ENCODE data around the gene GPC5.

The GPC5 gene

GRCh38 chr13:92483894-92484293 lies 1085.5 kb downstream of the GPC5 start:
- TF ChIP-seq FOXP2 (optimal IDR thresholded peaks at IDR 0.05; ENCODE audit: borderline replicate concordance, extremely low read depth, extremely low read length, insufficient read depth) = no peak
- no peak for TF ChIP-seq TAF1 (IDR thresholded peaks at IDR 0.05; ENCODE audit: borderline replicate concordance, insufficient read depth, low read length)
- no peak for TF ChIP-seq SIN3A (IDR thresholded peaks at IDR 0.05; ENCODE audit: borderline replicate concordance, insufficient read depth, low read length)
- TF ChIP-seq REST (IDR thresholded peaks at IDR 0.05; ENCODE audit: insufficient read depth in 1 of 2, low read depth in 2 of 2, low read length in 2 of 2) = no peak
- TF ChIP-seq POLR2AphosphoS5 (IDR thresholded peaks at IDR 0.05; ENCODE audit: low read depth, low read length) = no peak

- TF ChIP-seq FOXP2 (optimal IDR thresholded peaks at IDR 0.05; ENCODE audit: borderline replicate concordance, extremely low read depth, extremely low read length, insufficient read depth) (no peak), POLR2AphosphoS5 (IDR thresholded peaks at IDR 0.05; ENCODE audit: low read depth, low read length) (no peak), SIN3A (IDR thresholded peaks at IDR 0.05; ENCODE audit: borderline replicate concordance, insufficient read depth, low read length) (no peak), REST (IDR thresholded peaks at IDR 0.05; ENCODE audit: insufficient read depth in 1 of 2, low read depth in 2 of 2, low read length in 2 of 2) (no peak), TAF1 (IDR thresholded peaks at IDR 0.05; ENCODE audit: borderline replicate concordance, insufficient read depth, low read length) (no peak)
Observed at GRCh38 chr13:92487238-92487637, 1088.8 kb downstream of the GPC5 start.

GRCh38 chr13:92488249-92488852 lies 1089.9 kb downstream of the GPC5 start:
- TF ChIP-seq REST (IDR thresholded peaks at IDR 0.05; ENCODE audit: insufficient read depth in 1 of 2, low read depth in 2 of 2, low read length in 2 of 2) (no peak), FOXP2 (optimal IDR thresholded peaks at IDR 0.05; ENCODE audit: borderline replicate concordance, extremely low read depth, extremely low read length, insufficient read depth) (no peak)

GRCh38 chr13:92491839-92492238 lies 1093.4 kb downstream of the GPC5 start:
- TF ChIP-seq SIN3A (IDR thresholded peaks at IDR 0.05; ENCODE audit: borderline replicate concordance, insufficient read depth, low read length) (no peak), TAF1 (IDR thresholded peaks at IDR 0.05; ENCODE audit: borderline replicate concordance, insufficient read depth, low read length) (no peak), FOXP2 (optimal IDR thresholded peaks at IDR 0.05; ENCODE audit: borderline replicate concordance, extremely low read depth, extremely low read length, insufficient read depth) (no peak), REST (IDR thresholded peaks at IDR 0.05; ENCODE audit: insufficient read depth in 1 of 2, low read depth in 2 of 2, low read length in 2 of 2) (no peak), POLR2AphosphoS5 (IDR thresholded peaks at IDR 0.05; ENCODE audit: low read depth, low read length) (no peak)

GRCh38 chr13:92494915-92495314 lies 1096.5 kb downstream of the GPC5 start:
- TF ChIP-seq SIN3A (IDR thresholded peaks at IDR 0.05; ENCODE audit: borderline replicate concordance, insufficient read depth, low read length) = no peak
- no peak for TF ChIP-seq FOXP2 (optimal IDR thresholded peaks at IDR 0.05; ENCODE audit: borderline replicate concordance, extremely low read depth, extremely low read length, insufficient read depth)
- no peak for TF ChIP-seq TAF1 (IDR thresholded peaks at IDR 0.05; ENCODE audit: borderline replicate concordance, insufficient read depth, low read length)
- no peak for TF ChIP-seq POLR2AphosphoS5 (IDR thresholded peaks at IDR 0.05; ENCODE audit: low read depth, low read length)
- TF ChIP-seq REST (IDR thresholded peaks at IDR 0.05; ENCODE audit: insufficient read depth in 1 of 2, low read depth in 2 of 2, low read length in 2 of 2) = no peak

Data from PFSK-1 (cell line).